Body of pancreas (tissue), 4 donors: Measurements from ENCODE around the gene LPIN2.

Experiments used
- CTCF ChIP-seq, 7 experiments: fragments of 450-650 bp in 4 of 7; fragments of 200-600 bp in 3 of 7; sonication (generic) in 3 of 7; IDR thresholded peaks; one replicate each; pipeline ENCODE4 v1.5.1; 2016 to 2019; ENCODE audit warnings: antibody characterized with exemption in 7 of 7
- POLR2A ChIP-seq, 3 donors: fragments of 450-650 bp; IDR thresholded peaks; one replicate each; pipeline ENCODE4 v1.6.1; 2016; ENCODE audit warnings: antibody characterized with exemption in 3 of 3, mild to moderate bottlenecking in 2 of 3

GRCh38 chr18:3025544-3025943 lies 12.6 kb upstream of the LPIN2 start:
- no peak for TF ChIP-seq CTCF (IDR thresholded peaks at IDR 0.05)
- no peak for TF ChIP-seq POLR2A (IDR thresholded peaks at IDR 0.05)
